ENCODE results near the gene WFIKKN1. TPM values are rescaled to one million over a fixed set of nuclear protein-coding genes. Genes with fewer than 3 reads are reported as not detected.

WFIKKN1 gene
- polyA plus RNA-seq, 4 donors, result 1.4 to 2.8 (median 1.7) TPM

- DNase-seq (ENCODE audit: low read depth in 4 of 4, low spot score in 3 of 4), result no peak
Observed at GRCh38 chr16:649631-650030, 18.8 kb downstream of the WFIKKN1 start.

GRCh38 chr16:651844-652243 is 21.1 kb downstream of the WFIKKN1 start:
- DNase-seq (ENCODE audit: low read depth in 4 of 4, low spot score in 3 of 4), result no peak

- no peak for DNase-seq (ENCODE audit: low read depth in 4 of 4, low spot score in 3 of 4)
Observed at GRCh38 chr16:652454-653305, 21.9 kb downstream of the WFIKKN1 start.

GRCh38 chr16:654034-654433 is 23.2 kb downstream of the WFIKKN1 start:
- no peak for DNase-seq (ENCODE audit: low read depth in 4 of 4, low spot score in 3 of 4)

GRCh38 chr16:657487-657886 is 26.7 kb downstream of the WFIKKN1 start:
- no peak for DNase-seq (ENCODE audit: low read depth in 4 of 4, low spot score in 3 of 4)

- no peak for DNase-seq (ENCODE audit: low read depth in 4 of 4, low spot score in 3 of 4)
Observed at GRCh38 chr16:658679-659571, 28.1 kb downstream of the WFIKKN1 start.

- DNase-seq (ENCODE audit: low read depth in 4 of 4, low spot score in 3 of 4), result no peak
Observed at GRCh38 chr16:659618-660017, 28.8 kb downstream of the WFIKKN1 start.

- DNase-seq (ENCODE audit: low read depth in 4 of 4, low spot score in 3 of 4), result no peak
Observed at GRCh38 chr16:660132-660458, 29.3 kb downstream of the WFIKKN1 start.

- peak in 2 of 4 donors; percentile 53 to 67 for DNase-seq (ENCODE audit: low read depth in 4 of 4, low spot score in 3 of 4)
Observed at GRCh38 chr16:660459-661183, 29.8 kb downstream of the WFIKKN1 start.

GRCh38 chr16:661184-661821 is 30.5 kb downstream of the WFIKKN1 start:
- DNase-seq (ENCODE audit: low read depth in 4 of 4, low spot score in 3 of 4), result no peak

GRCh38 chr16:662095-662494 is 31.3 kb downstream of the WFIKKN1 start:
- DNase-seq (ENCODE audit: low read depth in 4 of 4, low spot score in 3 of 4), result no peak

GRCh38 chr16:662597-662996 is 31.8 kb downstream of the WFIKKN1 start:
- no peak for DNase-seq (ENCODE audit: low read depth in 4 of 4, low spot score in 3 of 4)

GRCh38 chr16:666572-666971 is 35.8 kb downstream of the WFIKKN1 start:
- DNase-seq (ENCODE audit: low read depth in 4 of 4, low spot score in 3 of 4), result no peak

- DNase-seq (ENCODE audit: low read depth in 4 of 4, low spot score in 3 of 4), result no peak
Observed at GRCh38 chr16:667113-667779, 36.5 kb downstream of the WFIKKN1 start.

GRCh38 chr16:667780-668518 is 37.2 kb downstream of the WFIKKN1 start, which contains the start of gene RHOT2:
Gene RHOT2, plus strand, starts transcription at chr16:668132. Its CDS starts 68 bp downstream, at chr16:668200.
- peak; percentile 79 to 85 (median 82) for DNase-seq (ENCODE audit: low read depth in 4 of 4, low spot score in 3 of 4)

- DNase-seq (ENCODE audit: low read depth in 4 of 4, low spot score in 3 of 4), result no peak
Observed at GRCh38 chr16:668519-669171, 37.9 kb downstream of the WFIKKN1 start.

- DNase-seq (ENCODE audit: low read depth in 4 of 4, low spot score in 3 of 4), result no peak
Observed at GRCh38 chr16:669666-670065, 38.9 kb downstream of the WFIKKN1 start.

GRCh38 chr16:670485-671352 is 39.9 kb downstream of the WFIKKN1 start:
- DNase-seq (ENCODE audit: low read depth in 4 of 4, low spot score in 3 of 4), result no peak
